ENCODE data around the gene BLACAT1.

The BLACAT1 gene

GRCh38 chr1:205454903-205455335 is 926 bp downstream of the BLACAT1 start:
- no peak for DNase-seq (ENCODE audit: low read depth)

GRCh38 chr1:205453466-205453865 is 2.4 kb downstream of the BLACAT1 start:
- DNase-seq (ENCODE audit: low read depth): no peak

- no peak for DNase-seq (ENCODE audit: low read depth)
These were observed 2.9 kb downstream of the BLACAT1 start for GRCh38 chr1:205452933-205453332.

GRCh38 chr1:205452364-205452763 is 3.5 kb downstream of the BLACAT1 start:
- no peak for DNase-seq (ENCODE audit: low read depth)

GRCh38 chr1:205451759-205452164 is 4.1 kb downstream of the BLACAT1 start:
- no peak for DNase-seq (ENCODE audit: low read depth)

- no peak for DNase-seq (ENCODE audit: low read depth)
These were observed 4.6 kb downstream of the BLACAT1 start for GRCh38 chr1:205451202-205451601.

- no peak for DNase-seq (ENCODE audit: low read depth)
These were observed 5.4 kb downstream of the BLACAT1 start for GRCh38 chr1:205450448-205450847.

- no peak for DNase-seq (ENCODE audit: low read depth)
These were observed 5.9 kb downstream of the BLACAT1 start for GRCh38 chr1:205449750-205450443.

- no peak for DNase-seq (ENCODE audit: low read depth)
These were observed 6.5 kb downstream of the BLACAT1 start for GRCh38 chr1:205449254-205449749.

- DNase-seq (ENCODE audit: low read depth): no peak
These were observed 7.1 kb downstream of the BLACAT1 start for GRCh38 chr1:205448540-205449253.

GRCh38 chr1:205447457-205448341 is 8.1 kb downstream of the BLACAT1 start:
- no peak for DNase-seq (ENCODE audit: low read depth)

GRCh38 chr1:205446828-205447227 is 9.0 kb downstream of the BLACAT1 start:
- DNase-seq (ENCODE audit: low read depth): no peak

GRCh38 chr1:205445646-205445935 is 10.3 kb downstream of the BLACAT1 start:
- no peak for DNase-seq (ENCODE audit: low read depth)

- no peak for DNase-seq (ENCODE audit: low read depth)
These were observed 10.8 kb downstream of the BLACAT1 start for GRCh38 chr1:205444931-205445645.

- DNase-seq (ENCODE audit: low read depth): no peak
These were observed 11.4 kb downstream of the BLACAT1 start for GRCh38 chr1:205444300-205444930.

GRCh38 chr1:205443585-205444299 is 12.1 kb downstream of the BLACAT1 start:
- no peak for DNase-seq (ENCODE audit: low read depth)

- DNase-seq (ENCODE audit: low read depth): no peak
These were observed 13.7 kb downstream of the BLACAT1 start for GRCh38 chr1:205442051-205442725.

GRCh38 chr1:205441716-205442050 is 14.2 kb downstream of the BLACAT1 start:
- DNase-seq (ENCODE audit: low read depth): no peak

- no peak for DNase-seq (ENCODE audit: low read depth)
These were observed 14.6 kb downstream of the BLACAT1 start for GRCh38 chr1:205441318-205441633.

- DNase-seq (ENCODE audit: low read depth): no peak
These were observed 15.1 kb downstream of the BLACAT1 start for GRCh38 chr1:205440476-205441317.
